AG08396 (cell line): ENCODE data around the gene KCNK16.

ENCODE experiments used
- DNase-seq: peaks from one replicate; pipeline ENCODE4 v3.0.0; 2012; ENCODE audit warnings: low spot score, mixed read lengths

Gene KCNK16

GRCh38 chr6:39276379-39276995 lies 46.0 kb downstream of the KCNK16 start:
- DNase-seq = no peak

- DNase-seq = no peak
Observed at GRCh38 chr6:39274903-39275302, 47.6 kb downstream of the KCNK16 start.

GRCh38 chr6:39274471-39274870 lies 48.0 kb downstream of the KCNK16 start:
- DNase-seq = no peak

- no peak for DNase-seq
Observed at GRCh38 chr6:39273406-39273821, 49.1 kb downstream of the KCNK16 start.

- no peak for DNase-seq
Observed at GRCh38 chr6:39269961-39270360, 52.5 kb downstream of the KCNK16 start.

- DNase-seq = no peak
Observed at GRCh38 chr6:39268721-39269120, 53.8 kb downstream of the KCNK16 start.

- DNase-seq = no peak
Observed at GRCh38 chr6:39268171-39268570, 54.3 kb downstream of the KCNK16 start.

- DNase-seq = no peak
Observed at GRCh38 chr6:39266782-39267355, 55.6 kb downstream of the KCNK16 start.

- DNase-seq = no peak
Observed at GRCh38 chr6:39266375-39266774, 56.1 kb downstream of the KCNK16 start.
